H1 (cell line): ENCODE data around the gene PKNOX1. TPM values are rescaled to one million over a fixed set of nuclear protein-coding genes. Genes with fewer than 3 reads are reported as not detected.
"Not testable (repeated sequence)": the region's sequence is repeated elsewhere in the genome, so short reads cannot be mapped to it uniquely, and the experiment has no call there.

Experiments
- CTCF ChIA-PET: fragments of 300-600 bp; sonication (Branson Sonifier 250); formaldehyde crosslinking; loops from one replicate; lab custom pipeline; 2021; ENCODE audit not compliant: partially characterized antibody; lab: Charles Lee
- POLR2A ChIA-PET: fragments of 300-600 bp; sonication (Branson Sonifier 250); formaldehyde crosslinking; loops from one replicate; lab custom pipeline; 2021; ENCODE audit warnings: inconsistent platforms; ENCODE audit not compliant: partially characterized antibody; lab: Charles Lee
- DNase-seq, 2 experiments: peaks; one replicate each; pipeline versions ENCODE4 v3.0.0 to v3.0.0-alpha.2; 2010 to 2022; ENCODE audit warnings: low spot score in 2 of 2, low read depth in 1 of 2, mixed read lengths in 1 of 2
- FAIRE-seq: peaks from 2 replicates; lab custom pipeline; 2011; peaks lifted over from hg19 to GRCh38; lab: Jason Lieb, UNC
- H2AFZ ChIP-seq: 2 replicates; pipeline ENCODE4 v1.8.1; 2012; ENCODE audit warnings: low read length, inconsistent platforms
- H2AK5ac ChIP-seq: 2 replicates; pipeline ENCODE4 v1.6.1; 2013; ENCODE audit warnings: low read depth, low read length
- H2BK120ac ChIP-seq: replicated peaks from 2 replicates; pipeline ENCODE3; 2013; ENCODE audit warnings: low read depth, low read length, inconsistent platforms
- H2BK12ac ChIP-seq: 2 replicates; pipeline ENCODE4 v1.6.1; 2013; ENCODE audit warnings: low read depth, low read length
- H2BK15ac ChIP-seq: 2 replicates; pipeline ENCODE4 v1.6.1; 2013; ENCODE audit warnings: low read length
- H2BK20ac ChIP-seq: 2 replicates; pipeline ENCODE4 v1.6.1; 2013; ENCODE audit warnings: low read length
- H2BK5ac ChIP-seq: 2 replicates; pipeline ENCODE4 v1.6.1; 2013; ENCODE audit warnings: low read depth, low read length
- H3K14ac ChIP-seq: 2 replicates; pipeline ENCODE4 v1.6.1; 2013; ENCODE audit warnings: inconsistent platforms; ENCODE audit not compliant: insufficient read length
- H3K18ac ChIP-seq: 2 replicates; pipeline ENCODE4 v1.6.1; 2013; ENCODE audit warnings: low read length; ENCODE audit errors: extremely low read depth
- H3K23ac ChIP-seq: 2 replicates; pipeline ENCODE4 v1.6.1; 2013; ENCODE audit warnings: inconsistent platforms; ENCODE audit not compliant: insufficient read length
- H3K23me2 ChIP-seq: 2 replicates; pipeline ENCODE4 v1.6.1; 2013; ENCODE audit warnings: low read depth, low read length
- H3K27ac ChIP-seq: 2 replicates; pipeline ENCODE4 v1.6.1; 2011; ENCODE audit warnings: low read depth, low read length, inconsistent platforms
- H3K27me3 ChIP-seq, 4 experiments: replicated peaks in 1 of 4; 1 replicate in 1 of 4; 2 replicates in 3 of 4; pipeline versions ENCODE4 v1.6.1 to v1.8.1; 2011 to 2013; ENCODE audit warnings: low read length in 3 of 4, mild to moderate bottlenecking in 3 of 4, inconsistent platforms in 2 of 4, mixed read lengths in 2 of 4, moderate library complexity in 1 of 4; ENCODE audit not compliant: control insufficient read depth in 3 of 4, insufficient read depth in 3 of 4; ENCODE audit errors: extremely low read depth in 1 of 4
- H3K36me3 ChIP-seq, 4 experiments: 2 replicates each; pipeline versions ENCODE4 v1.6.1 to v1.8.1; 2011 to 2013; ENCODE audit warnings: mild to moderate bottlenecking in 4 of 4, low read length in 3 of 4, moderate library complexity in 2 of 4, control low read depth in 1 of 4, inconsistent platforms in 1 of 4; ENCODE audit not compliant: insufficient read depth in 4 of 4, control insufficient read depth in 2 of 4
- H3K4ac ChIP-seq: replicated peaks from 2 replicates; pipeline ENCODE3; 2013; ENCODE audit warnings: low read length, low read depth, mixed read lengths, inconsistent platforms; ENCODE audit not compliant: insufficient read length
- H3K4me1 ChIP-seq, 4 experiments: replicated peaks in 1 of 4; 1 replicate in 1 of 4; 2 replicates in 3 of 4; pipeline versions ENCODE4 v1.6.1 to v1.8.1; 2011 to 2013; ENCODE audit warnings: low read length in 3 of 4, inconsistent platforms in 2 of 4, mixed read lengths in 1 of 4; ENCODE audit not compliant: insufficient read depth in 4 of 4, control insufficient read depth in 3 of 4
- H3K4me2 ChIP-seq, 2 experiments: 2 replicates each; pipeline versions ENCODE4 v1.6.1 to v1.8.1; 2011 to 2013; ENCODE audit warnings: low read depth in 2 of 2, low read length in 2 of 2, control low read depth in 1 of 2, inconsistent platforms in 1 of 2, mild to moderate bottlenecking in 1 of 2; ENCODE audit not compliant: insufficient read depth in 1 of 2
- H3K4me3 ChIP-seq, 4 experiments: fragments of 200-600, 300-600 bp in 1 of 4; sonication (generic), shearing (Covaris generic), sonication (Bioruptor Twin) in 1 of 4; 2 replicates each; pipeline versions ENCODE4 v1.5.1 to v1.8.1; 2011 to 2016; ENCODE audit warnings: low read length in 4 of 4, low read depth in 3 of 4, control low read depth in 2 of 4, inconsistent platforms in 2 of 4, mild to moderate bottlenecking in 2 of 4, mixed read lengths in 1 of 4, moderate library complexity in 1 of 4; ENCODE audit not compliant: insufficient read depth in 2 of 4; ENCODE audit errors: extremely low read depth in 1 of 4
- H3K56ac ChIP-seq: replicated peaks from 2 replicates; pipeline ENCODE3; 2013; ENCODE audit warnings: low read depth, mild to moderate bottlenecking, mixed read lengths, low read length, inconsistent platforms; ENCODE audit not compliant: insufficient read length
- H3K79me1 ChIP-seq: 2 replicates; pipeline ENCODE4 v1.6.1; 2013; ENCODE audit warnings: low read depth, low read length, control low read depth
- H3K79me2 ChIP-seq, 2 experiments: 2 replicates each; pipeline versions ENCODE4 v1.6.1 to v1.8.1; 2012 to 2013; ENCODE audit warnings: low read length in 2 of 2, mild to moderate bottlenecking in 2 of 2, inconsistent platforms in 1 of 2; ENCODE audit not compliant: insufficient read depth in 2 of 2, control insufficient read depth in 1 of 2
- H3K9ac ChIP-seq, 4 experiments: replicated peaks in 1 of 4; 1 replicate in 1 of 4; 2 replicates in 3 of 4; pipeline versions ENCODE4 v1.6.1 to v1.8.1; 2011 to 2013; ENCODE audit warnings: low read depth in 3 of 4, low read length in 3 of 4, control low read depth in 2 of 4, mild to moderate bottlenecking in 2 of 4, moderate library complexity in 2 of 4, inconsistent platforms in 1 of 4; ENCODE audit errors: extremely low read depth in 1 of 4
- H3K9me3 ChIP-seq, 2 experiments: 2 replicates each; pipeline versions ENCODE4 v1.6.1 to v1.8.1; 2012 to 2013; ENCODE audit warnings: mild to moderate bottlenecking in 2 of 2, moderate library complexity in 2 of 2, control low read depth in 1 of 2, inconsistent platforms in 1 of 2, low read depth in 1 of 2, low read length in 1 of 2, mixed read lengths in 1 of 2; ENCODE audit not compliant: insufficient read depth in 2 of 2
- H4K20me1 ChIP-seq, 2 experiments: replicated peaks in 1 of 2; 2 replicates each; pipeline versions ENCODE3 to v1.8.1; 2011 to 2013; ENCODE audit warnings: inconsistent platforms in 2 of 2, low read length in 2 of 2, mild to moderate bottlenecking in 1 of 2; ENCODE audit not compliant: insufficient read depth in 2 of 2, control insufficient read depth in 1 of 2
- H4K5ac ChIP-seq: 2 replicates; pipeline ENCODE4 v1.6.1; 2013; ENCODE audit warnings: low read length, low read depth, mixed read lengths, inconsistent platforms; ENCODE audit not compliant: insufficient read length
- H4K8ac ChIP-seq: 2 replicates; pipeline ENCODE4 v1.8.0; 2013; ENCODE audit warnings: mild to moderate bottlenecking, moderate library complexity, low read length, inconsistent platforms; ENCODE audit not compliant: insufficient read depth; ENCODE audit errors: extremely low read depth
- H4K91ac ChIP-seq: replicated peaks from 2 replicates; pipeline ENCODE3; 2013; ENCODE audit warnings: low read length, mixed read lengths, inconsistent platforms; ENCODE audit not compliant: insufficient read length
- WGBS, 2 experiments: shearing (Covaris generic) in 1 of 2; methylation state at CpG; one replicate each; pipeline versions ENCODE4 v1.1.6 to v1.1.7; 2013 to 2015; ENCODE audit warnings: low lambda C conversion rate in 2 of 2, mixed read lengths in 2 of 2, inconsistent platforms in 1 of 2, low coverage in 1 of 2, missing lambda C conversion rate in 1 of 2; ENCODE audit not compliant: insufficient replicate concordance in 2 of 2, insufficient coverage in 1 of 2, insufficient read length in 1 of 2; ENCODE audit errors: extremely low coverage in 1 of 2, missing lambda C conversion rate in 1 of 2; 5-methylcytosine and 5-hydroxymethylcytosine counted together
- polyA plus RNA-seq, 7 experiments: library from polyadenylated mRNA; depleted of rRNA in 3 of 7; stranded (reverse) in 5 of 7; unstranded in 2 of 7; fragments of >200 nt in 5 of 7; fragments of 200-250 nt in 2 of 7; gene quantifications; 1 replicate in 5 of 7; 2 replicates in 1 of 7; 4 replicates in 1 of 7; pipeline versions ENCODE4 v1.2.1 to v1.2.3, GENCODE V29; 2011 to 2013; ENCODE audit warnings: missing spikeins in 2 of 7, mixed read lengths in 2 of 7
- total RNA-seq: library from RNA; stranded (reverse); fragmentation: NEBNext Ultra II Directional; extraction: Animal tissue kit (Norgen Biotek cat#: 25700); gene quantifications from 2 replicates; pipeline ENCODE4 v1.2.1, GENCODE V29; 2021

Gene PKNOX1
- total and polyA plus RNA-seq, 2 of the 8 experiments (the other 6 are each of a cell fraction or from before 2014, with no cell fraction given): 20.4 to 31.9 TPM

- H3K23me2 ChIP-seq, H2BK5ac ChIP-seq, H2BK15ac ChIP-seq, H3K79me2 ChIP-seq, H3K4ac ChIP-seq, CTCF ChIA-PET, H3K9ac ChIP-seq, DNase-seq, H3K18ac ChIP-seq, H3K4me3 ChIP-seq, H3K27me3 ChIP-seq, H4K91ac ChIP-seq, H3K23ac ChIP-seq, FAIRE-seq, H3K79me1 ChIP-seq, H3K56ac ChIP-seq, H3K4me2 ChIP-seq, H2AFZ ChIP-seq, H3K9me3 ChIP-seq, H3K27ac ChIP-seq, H4K20me1 ChIP-seq, H2BK120ac ChIP-seq, H4K8ac ChIP-seq, H3K36me3 ChIP-seq, H3K14ac ChIP-seq, H4K5ac ChIP-seq: not testable (repeated sequence)
- 92% methylated on average over 16 of the region's 16 CpGs; no CpG with 5 or more reads in 1 of the 2 experiments for WGBS, 2 experiments
- H2BK12ac ChIP-seq: peak overlapping the region; percentile 87; the same call in 1 of the 2 replicates
- POLR2A ChIA-PET: interaction anchor here (1.3 to 2.2 kb wide), 3 partner anchors 7 to 39 kb away, joined by 3 to 5 read pairs (median 3); no protein-coding TSS in a partner anchor
- peak overlapping the region; percentile 75; the same call in 1 of the 2 replicates for H2BK20ac ChIP-seq
- H2AK5ac ChIP-seq: 0 out of 2 replicates have a peak overlapping the region, but pooled peaks have one; percentile 5
- peaks cover 0 to 13% (median 8%) of the 10 kb centered on the region in 4 experiments; a peak in 6 of 7 replicates for H3K4me1 ChIP-seq
Observed at GRCh38 chr21:42932378-42933136, 41.8 kb upstream of the PKNOX1 start.
